ENCODE results near the gene NLRP11. TPM values are rescaled to one million over a fixed set of nuclear protein-coding genes. Genes with fewer than 3 reads are reported as not detected.

Gene NLRP11
- total RNA-seq, 1 experiment from 2014 or later, result 0.52 TPM

GRCh38 chr19:55811340-55811739 is 20.5 kb downstream of the NLRP11 start:
- BruUV-seq (replicated peaks), result no TSS peak

GRCh38 chr19:55809381-55810058 is 22.3 kb downstream of the NLRP11 start:
- Histone ChIP-seq H3K9me3 (ENCODE audit: low read depth, low read length, poor library complexity, severe bottlenecking) (no peaks in the 10 kb centered on the region), H3K4me1 (ENCODE audit: insufficient read depth, low read length, poor library complexity, severe bottlenecking) (no peaks in the 10 kb centered on the region), H3K27me3 (replicated peaks; ENCODE audit: insufficient read depth, low read depth, low read length, poor library complexity) (peaks cover 5% of the 10 kb centered on the region), H3K27ac (ENCODE audit: low read depth, low read length, poor library complexity, severe bottlenecking) (no peak overlapping the region), H3K4me3 (ENCODE audit: low read depth, low read length, poor library complexity, severe bottlenecking) (no peak overlapping the region), H3K36me3 (ENCODE audit: insufficient read depth, low read length, poor library complexity, severe bottlenecking) (no peaks in the 10 kb centered on the region)
- TF ChIP-seq EZH2 (IDR thresholded peaks at IDR 0.05; ENCODE audit: borderline replicate concordance, low read depth, low read length, poor library complexity, severe bottlenecking) (no peak), CTCF (conservative IDR thresholded peaks at IDR 0.05; ENCODE audit: low read depth, low read length) (peak; percentile 75)
- BruUV-seq (replicated peaks), result no TSS peak
- ChIA-PET POLR2A (ENCODE audit: low non-redundant PET) (no interaction called here), CTCF (interaction anchor here (0.7 to 1.9 kb wide), 2 partner anchors 106 to 177 kb away, joined by 5 to 9 read pairs; no protein-coding TSS in a partner anchor)
- DNase-seq (ENCODE audit: low spot score), result peak; percentile 92
- intact Hi-C loops (cut with micrococcal nuclease; ENCODE audit: unreplicated experiment), result loop anchor here (2.0 kb wide), 2 partner anchors 107 to 177 kb away; no protein-coding TSS in a partner anchor

More at GRCh38 chr19:55811340-55811739, 20.5 kb downstream of the NLRP11 start:
- TF ChIP-seq CTCF (conservative IDR thresholded peaks at IDR 0.05; ENCODE audit: low read depth, low read length) (no peak), EZH2 (IDR thresholded peaks at IDR 0.05; ENCODE audit: borderline replicate concordance, low read depth, low read length, poor library complexity, severe bottlenecking) (no peak)
- no peak for DNase-seq (ENCODE audit: low spot score)
- no peak overlapping the region for H3K27ac ChIP-seq (ENCODE audit: low read depth, low read length, poor library complexity, severe bottlenecking)
- POLR2A ChIA-PET (ENCODE audit: low non-redundant PET), result no interaction called here
- no peaks in the 10 kb centered on the region for H3K9me3 ChIP-seq (ENCODE audit: low read depth, low read length, poor library complexity, severe bottlenecking)
- no peaks in the 10 kb centered on the region for H3K4me1 ChIP-seq (ENCODE audit: insufficient read depth, low read length, poor library complexity, severe bottlenecking)
- peaks cover 15% of the 10 kb centered on the region for H3K27me3 ChIP-seq (replicated peaks; ENCODE audit: insufficient read depth, low read depth, low read length, poor library complexity)
- H3K36me3 ChIP-seq (ENCODE audit: insufficient read depth, low read length, poor library complexity, severe bottlenecking), result no peaks in the 10 kb centered on the region
- H3K4me3 ChIP-seq (ENCODE audit: low read depth, low read length, poor library complexity, severe bottlenecking), result no peak overlapping the region
- intact Hi-C loops (cut with micrococcal nuclease; ENCODE audit: unreplicated experiment), result no loop called here
- CTCF ChIA-PET, result interaction anchor here (0.6 kb wide), 1 partner anchor 118 kb away, joined by 9 read pairs; no protein-coding TSS in a partner anchor

DNA sequence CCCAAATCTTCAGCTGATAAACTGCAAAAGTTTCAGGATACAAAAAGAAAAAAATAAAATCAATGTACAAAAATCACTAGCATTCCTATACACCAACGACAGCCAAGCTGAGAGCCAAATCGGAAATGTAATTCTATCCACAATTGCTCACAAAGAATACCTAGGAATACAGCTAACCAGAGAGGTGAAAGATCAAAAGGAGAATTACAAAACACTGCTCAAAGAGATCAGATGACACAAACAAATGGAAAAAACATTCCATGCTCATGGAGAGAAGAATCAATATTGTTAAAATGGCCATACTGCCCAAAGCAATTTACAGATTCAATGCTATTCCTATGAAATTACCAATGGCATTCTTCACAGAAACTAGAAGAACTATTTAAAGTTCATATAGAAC is 29.5 kb downstream of the NLRP11 start:
- Histone ChIP-seq H3K9me3 (ENCODE audit: low read depth, low read length, poor library complexity, severe bottlenecking) (no peaks in the 10 kb centered on the region), H3K27me3 (replicated peaks; ENCODE audit: insufficient read depth, low read depth, low read length, poor library complexity) (no peaks in the 10 kb centered on the region), H3K4me3 (ENCODE audit: low read depth, low read length, poor library complexity, severe bottlenecking) (no peak overlapping the region), H3K4me1 (ENCODE audit: insufficient read depth, low read length, poor library complexity, severe bottlenecking) (no peaks in the 10 kb centered on the region), H3K27ac (ENCODE audit: low read depth, low read length, poor library complexity, severe bottlenecking) (no peak overlapping the region), H3K36me3 (ENCODE audit: insufficient read depth, low read length, poor library complexity, severe bottlenecking) (no peaks in the 10 kb centered on the region)
- TF ChIP-seq CTCF (conservative IDR thresholded peaks at IDR 0.05; ENCODE audit: low read depth, low read length), result no peak
- TF ChIP-seq EZH2 (IDR thresholded peaks at IDR 0.05; ENCODE audit: borderline replicate concordance, low read depth, low read length, poor library complexity, severe bottlenecking), result no peak
- ChIA-PET CTCF (no interaction called here), POLR2A (ENCODE audit: low non-redundant PET) (no interaction called here)
- BruUV-seq (replicated peaks), result no TSS peak
- DNase-seq (ENCODE audit: low spot score), result no peak
- intact Hi-C loops (cut with micrococcal nuclease; ENCODE audit: unreplicated experiment), result no loop called here

Measured in A673 (cell line).